ENCODE results near the gene TLR5.
A peak's percentile ranks its signal among the peaks of the same experiment; 100 is the strongest.

Gene TLR5

GRCh38 chr1:223126741-223127140 is 16.3 kb downstream of the TLR5 start:
- Histone ChIP-seq H3K4me3 (ENCODE audit: low read depth, low read length, poor library complexity, severe bottlenecking) (no peak overlapping the region), H3K27me3 (ENCODE audit: insufficient read depth, low read length) (no peaks in the 10 kb centered on the region), H3K9me2 (ENCODE audit: low read depth, low read length) (no peaks in the 10 kb centered on the region), H4K20me1 (ENCODE audit: insufficient read depth, low read length) (no peaks in the 10 kb centered on the region), H3K36me3 (ENCODE audit: insufficient read depth, low read length) (no peaks in the 10 kb centered on the region), H3K4me1 (ENCODE audit: insufficient read depth, low read length, severe bottlenecking) (no peaks in the 10 kb centered on the region), H3K9ac (ENCODE audit: low read length) (no peak overlapping the region), H2AFZ (ENCODE audit: low read length) (no peak overlapping the region), H3K9me3 (ENCODE audit: low read length) (no peaks in the 10 kb centered on the region), H3F3A (ENCODE audit: insufficient read depth, low read length) (no peaks in the 10 kb centered on the region), H3K27ac (ENCODE audit: low read depth, low read length, poor library complexity, severe bottlenecking) (no peak overlapping the region), H3K4me2 (ENCODE audit: low read length) (no peak overlapping the region), H3K79me2 (ENCODE audit: insufficient read depth, low read length) (no peaks in the 10 kb centered on the region)
- no peak for TF ChIP-seq EZH2 (IDR thresholded peaks at IDR 0.05; ENCODE audit: borderline replicate concordance, low read length)
- TF ChIP-seq, protein P1, sequence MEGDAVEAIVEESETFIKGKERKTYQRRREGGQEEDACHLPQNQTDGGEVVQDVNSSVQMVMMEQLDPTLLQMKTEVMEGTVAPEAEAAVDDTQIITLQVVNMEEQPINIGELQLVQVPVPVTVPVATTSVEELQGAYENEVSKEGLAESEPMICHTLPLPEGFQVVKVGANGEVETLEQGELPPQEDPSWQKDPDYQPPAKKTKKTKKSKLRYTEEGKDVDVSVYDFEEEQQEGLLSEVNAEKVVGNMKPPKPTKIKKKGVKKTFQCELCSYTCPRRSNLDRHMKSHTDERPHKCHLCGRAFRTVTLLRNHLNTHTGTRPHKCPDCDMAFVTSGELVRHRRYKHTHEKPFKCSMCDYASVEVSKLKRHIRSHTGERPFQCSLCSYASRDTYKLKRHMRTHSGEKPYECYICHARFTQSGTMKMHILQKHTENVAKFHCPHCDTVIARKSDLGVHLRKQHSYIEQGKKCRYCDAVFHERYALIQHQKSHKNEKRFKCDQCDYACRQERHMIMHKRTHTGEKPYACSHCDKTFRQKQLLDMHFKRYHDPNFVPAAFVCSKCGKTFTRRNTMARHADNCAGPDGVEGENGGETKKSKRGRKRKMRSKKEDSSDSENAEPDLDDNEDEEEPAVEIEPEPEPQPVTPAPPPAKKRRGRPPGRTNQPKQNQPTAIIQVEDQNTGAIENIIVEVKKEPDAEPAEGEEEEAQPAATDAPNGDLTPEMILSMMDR (IDR thresholded peaks at IDR 0.05; ENCODE audit: low read length) = no peak

DNA sequence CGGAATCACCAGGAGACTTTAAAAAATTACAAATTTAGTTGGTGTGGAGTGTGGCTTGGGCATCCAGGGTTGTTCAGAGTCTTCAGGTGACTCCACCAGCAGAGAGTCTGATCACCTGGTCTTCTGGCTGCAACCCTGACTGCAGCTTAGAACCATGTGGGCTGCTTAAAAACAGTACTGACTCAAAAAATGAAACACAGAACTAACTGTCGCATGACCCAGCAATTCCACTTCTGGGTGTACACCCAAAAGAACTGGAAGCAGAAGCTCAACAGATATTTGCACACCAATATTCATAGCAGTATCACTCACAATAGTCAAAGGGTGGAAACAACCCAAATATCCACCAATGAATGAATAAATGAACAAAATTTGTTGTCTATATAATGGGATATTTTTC is 17.3 kb downstream of the TLR5 start:
- Histone ChIP-seq H3K9ac (ENCODE audit: low read length) (no peak overlapping the region), H3K27ac (ENCODE audit: low read depth, low read length, poor library complexity, severe bottlenecking) (no peak overlapping the region), H3K27me3 (ENCODE audit: insufficient read depth, low read length) (no peaks in the 10 kb centered on the region), H3F3A (ENCODE audit: insufficient read depth, low read length) (no peaks in the 10 kb centered on the region), H3K4me3 (ENCODE audit: low read depth, low read length, poor library complexity, severe bottlenecking) (no peak overlapping the region), H3K4me2 (ENCODE audit: low read length) (no peak overlapping the region), H3K4me1 (ENCODE audit: insufficient read depth, low read length, severe bottlenecking) (no peaks in the 10 kb centered on the region), H3K36me3 (ENCODE audit: insufficient read depth, low read length) (no peaks in the 10 kb centered on the region), H2AFZ (ENCODE audit: low read length) (no peak overlapping the region), H3K9me3 (ENCODE audit: low read length) (no peaks in the 10 kb centered on the region), H4K20me1 (ENCODE audit: insufficient read depth, low read length) (no peaks in the 10 kb centered on the region), H3K79me2 (ENCODE audit: insufficient read depth, low read length) (no peaks in the 10 kb centered on the region), H3K9me2 (ENCODE audit: low read depth, low read length) (no peaks in the 10 kb centered on the region)
- no peak for TF ChIP-seq EZH2 (IDR thresholded peaks at IDR 0.05; ENCODE audit: borderline replicate concordance, low read length)
- TF ChIP-seq, protein P1 (IDR thresholded peaks at IDR 0.05; ENCODE audit: low read length) = no peak

DNA sequence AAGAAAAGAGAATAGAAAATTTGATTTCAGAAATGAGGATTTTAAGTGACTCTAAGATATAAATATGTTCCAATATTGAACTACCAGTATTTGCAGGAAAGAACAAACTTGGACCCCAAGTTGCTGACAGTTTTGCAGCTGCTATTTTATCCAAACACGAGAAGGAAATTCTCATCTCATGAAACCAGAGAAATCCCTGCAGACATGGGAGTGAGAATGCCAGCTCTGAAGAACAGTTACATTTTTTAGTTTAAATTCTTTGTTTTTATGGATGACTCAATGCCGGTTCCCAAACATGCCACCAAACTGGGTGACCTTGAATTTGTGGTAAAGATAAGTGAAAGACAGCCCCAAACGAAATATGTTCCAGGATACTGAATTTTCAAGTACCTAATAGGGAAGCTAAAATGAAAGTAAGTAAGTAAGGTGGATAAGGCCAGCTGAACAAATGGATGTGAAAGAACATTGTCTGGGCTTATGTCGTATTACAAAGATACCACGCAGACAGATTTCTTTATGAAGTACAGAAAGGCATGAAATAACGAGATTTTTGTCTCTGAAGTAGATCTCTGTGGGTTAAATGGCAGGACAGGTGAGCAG is 19.9 kb downstream of the TLR5 start:
- Histone ChIP-seq H3K9ac (ENCODE audit: low read length) (no peak overlapping the region), H3K27me3 (ENCODE audit: insufficient read depth, low read length) (no peaks in the 10 kb centered on the region)

More for the DNA sequence above, 19.9 kb downstream of the TLR5 start:
- H3F3A ChIP-seq (ENCODE audit: insufficient read depth, low read length) = no peaks in the 10 kb centered on the region
- no peak for TF ChIP-seq EZH2 (IDR thresholded peaks at IDR 0.05; ENCODE audit: borderline replicate concordance, low read length)
- TF ChIP-seq, protein P1 (IDR thresholded peaks at IDR 0.05; ENCODE audit: low read length) = no peak
- H3K4me1 ChIP-seq (ENCODE audit: insufficient read depth, low read length, severe bottlenecking) = no peaks in the 10 kb centered on the region
- no peaks in the 10 kb centered on the region for H3K79me2 ChIP-seq (ENCODE audit: insufficient read depth, low read length)
- no peaks in the 10 kb centered on the region for H4K20me1 ChIP-seq (ENCODE audit: insufficient read depth, low read length)
- H2AFZ ChIP-seq (ENCODE audit: low read length) = no peak overlapping the region
- H3K9me2 ChIP-seq (ENCODE audit: low read depth, low read length) = no peaks in the 10 kb centered on the region
- H3K4me3 ChIP-seq (ENCODE audit: low read depth, low read length, poor library complexity, severe bottlenecking) = no peak overlapping the region
- peak overlapping the region; percentile 1; the same call in 1 of the 2 replicates for H3K4me2 ChIP-seq (ENCODE audit: low read length)
- H3K27ac ChIP-seq (ENCODE audit: low read depth, low read length, poor library complexity, severe bottlenecking) = no peak overlapping the region
- H3K36me3 ChIP-seq (ENCODE audit: insufficient read depth, low read length) = no peaks in the 10 kb centered on the region
- H3K9me3 ChIP-seq (ENCODE audit: low read length) = no peaks in the 10 kb centered on the region

Measured in OCI-LY1 (cell line).